GM18526 (cell line): ENCODE measurements around the gene RELB.

Experiments used
- POLR2A ChIP-seq: IDR thresholded peaks from 3 replicates; pipeline ENCODE4 v1.6.1; 2011; ENCODE audit not compliant: insufficient read length; ENCODE audit errors: extremely low read depth

Gene RELB

GRCh38 chr19:45040059-45040771 is 39.0 kb downstream of the RELB start:
- TF ChIP-seq POLR2A, result no peak

GRCh38 chr19:45041125-45041524 is 39.9 kb downstream of the RELB start:
- TF ChIP-seq POLR2A, result no peak

GRCh38 chr19:45045671-45046353 is 44.5 kb downstream of the RELB start:
- no peak for TF ChIP-seq POLR2A

- no peak for TF ChIP-seq POLR2A
Measured at GRCh38 chr19:45046355-45046754, 45.1 kb downstream of the RELB start.

- TF ChIP-seq POLR2A, result no peak
Measured at GRCh38 chr19:45047188-45047797, 46.0 kb downstream of the RELB start.

- no peak for TF ChIP-seq POLR2A
Measured at GRCh38 chr19:45049073-45049736, 47.9 kb downstream of the RELB start.

GRCh38 chr19:45050036-45050435 is 48.8 kb downstream of the RELB start:
- no peak for TF ChIP-seq POLR2A

GRCh38 chr19:45051929-45052579 is 50.8 kb downstream of the RELB start:
- no peak for TF ChIP-seq POLR2A

GRCh38 chr19:45056831-45057230 is 55.6 kb downstream of the RELB start:
- TF ChIP-seq POLR2A, result no peak

- no peak for TF ChIP-seq POLR2A
Measured at GRCh38 chr19:45057444-45057843, 56.2 kb downstream of the RELB start.

- TF ChIP-seq POLR2A, result no peak
Measured at GRCh38 chr19:45058622-45059159, 57.4 kb downstream of the RELB start.

GRCh38 chr19:45059258-45059965 is 58.1 kb downstream of the RELB start:
- TF ChIP-seq POLR2A, result no peak

- TF ChIP-seq POLR2A, result no peak
Measured at GRCh38 chr19:45061965-45062364, 60.7 kb downstream of the RELB start.
